GM19463 (cell line): ENCODE data around the gene NPC1.

Source experiments
- ATAC-seq: cut with Tn5 transposase; IDR thresholded peaks from one replicate; pipeline ENCODE4 v1.9.1; 2021; ENCODE audit warnings: mild to moderate bottlenecking, moderate library complexity; ENCODE audit not compliant: unreplicated experiment

Gene NPC1

GRCh38 chr18:23550898-23551297 lies 35.4 kb downstream of the NPC1 start:
- ATAC-seq = no peak

- no peak for ATAC-seq
Measured at GRCh38 chr18:23548719-23549118, 37.6 kb downstream of the NPC1 start.

GRCh38 chr18:23548275-23548674 lies 38.0 kb downstream of the NPC1 start:
- ATAC-seq = no peak

- ATAC-seq = no peak
Measured at GRCh38 chr18:23547846-23548245, 38.5 kb downstream of the NPC1 start.

- no peak for ATAC-seq
Measured at GRCh38 chr18:23547306-23547705, 39.0 kb downstream of the NPC1 start.

GRCh38 chr18:23545247-23545789 lies 41.0 kb downstream of the NPC1 start:
- ATAC-seq = no peak

- no peak for ATAC-seq
Measured at GRCh38 chr18:23542461-23542860, 43.8 kb downstream of the NPC1 start.

- ATAC-seq = no peak
Measured at GRCh38 chr18:23541349-23542093, 44.8 kb downstream of the NPC1 start.

GRCh38 chr18:23540867-23541266 lies 45.4 kb downstream of the NPC1 start:
- ATAC-seq = peak; percentile 75

- no peak for ATAC-seq
Measured at GRCh38 chr18:23539911-23540525, 46.3 kb downstream of the NPC1 start.

GRCh38 chr18:23539296-23539695 lies 47.0 kb downstream of the NPC1 start:
- ATAC-seq = no peak

- ATAC-seq = no peak
Measured at GRCh38 chr18:23538870-23539269, 47.4 kb downstream of the NPC1 start.

- ATAC-seq = no peak
Measured at GRCh38 chr18:23538001-23538400, 48.3 kb downstream of the NPC1 start.

GRCh38 chr18:23537274-23537673 lies 49.0 kb downstream of the NPC1 start:
- ATAC-seq = no peak

GRCh38 chr18:23536204-23536603 lies 50.1 kb downstream of the NPC1 start:
- ATAC-seq = no peak

- no peak for ATAC-seq
Measured at GRCh38 chr18:23534276-23534675, 52.0 kb downstream of the NPC1 start.

- no peak for ATAC-seq
Measured at GRCh38 chr18:23532848-23533247, 53.5 kb downstream of the NPC1 start.

GRCh38 chr18:23531912-23532311 lies 54.4 kb downstream of the NPC1 start:
- ATAC-seq = no peak

- ATAC-seq = no peak
Measured at GRCh38 chr18:23530195-23530594, 56.1 kb downstream of the NPC1 start.

- ATAC-seq = no peak
Measured at GRCh38 chr18:23529604-23530003, 56.7 kb downstream of the NPC1 start.

- ATAC-seq = no peak
Measured at GRCh38 chr18:23528580-23529472, 57.5 kb downstream of the NPC1 start.
